WTC11 (cell line): Measurements from ENCODE around the gene CCER1.

Source experiments
- CTCF ChIP-seq: fragments of 200-600 bp; IDR thresholded peaks from 2 replicates; pipeline ENCODE4 v1.8.0; 2022; ENCODE audit warnings: antibody characterized with exemption
- MLX ChIP-seq: sonication (generic); formaldehyde crosslinking; IDR thresholded peaks from 2 replicates; pipeline ENCODE4 v1.8.1; 2023; ENCODE audit warnings: mild to moderate bottlenecking, missing genetic modification reagents, moderate library complexity
- NFE2L1 ChIP-seq: sonication (generic); formaldehyde crosslinking; IDR thresholded peaks from 2 replicates; pipeline ENCODE4 v1.8.1; 2023; ENCODE audit warnings: missing genetic modification reagents
- NFYB ChIP-seq: sonication (generic); formaldehyde crosslinking; conservative IDR thresholded peaks from 2 replicates; pipeline ENCODE4 v1.8.0; 2022; ENCODE audit warnings: low read depth, missing genetic modification reagents

GRCh38 chr12:90979951-90980350 is 25.0 kb upstream of the CCER1 start:
- no peak for TF ChIP-seq CTCF
- TF ChIP-seq NFE2L1, result no peak
- TF ChIP-seq NFYB (CRISPR knock-in tag), result no peak
- TF ChIP-seq MLX (CRISPR knock-in tag), result no peak
